Body of pancreas (tissue), 4 donors: ENCODE data around the gene ING4. TPM values are rescaled to one million over a fixed set of nuclear protein-coding genes. Genes with fewer than 3 reads are reported as not detected.

Experiments used
- ATAC-seq: fragments of 150-250 bp; one replicate; pipeline ENCODE4 v1.9.1; 2016
- DNase-seq, 4 donors: peaks; one replicate each; pipeline ENCODE4 v3.0.0-alpha.2; 2019
- H3K27ac ChIP-seq, 4 donors: fragments of 200-600 bp; sonication (generic); 1 replicate in 3 of 4; 2 replicates in 1 of 4; pipeline versions ENCODE4 v1.5.1 to v1.6.1; 2016 to 2019; ENCODE audit warnings: mild to moderate bottlenecking in 1 of 4, mixed read lengths in 1 of 4, moderate library complexity in 1 of 4
- H3K27me3 ChIP-seq, 2 donors: fragments of 200-600 bp; sonication (generic); one replicate each; pipeline ENCODE4 v1.6.0; 2016; ENCODE audit warnings: mild to moderate bottlenecking in 1 of 2
- H3K36me3 ChIP-seq, 2 donors: fragments of 200-600 bp; sonication (generic); replicated peaks in 1 of 2; 2 replicates each; pipeline ENCODE4 v1.5.1; 2016; ENCODE audit warnings: low read depth in 2 of 2; ENCODE audit not compliant: insufficient read depth in 1 of 2
- H3K4me1 ChIP-seq: fragments of 200-600 bp; sonication (generic); one replicate; pipeline ENCODE4 v1.6.0; 2016
- H3K4me3 ChIP-seq, 2 donors: fragments of 200-600 bp; sonication (generic); 1 replicate in 1 of 2; 2 replicates in 1 of 2; pipeline ENCODE4 v1.5.1; 2016 to 2019
- H3K9me3 ChIP-seq, 3 donors: fragments of 200-600 bp; sonication (generic); 1 replicate in 2 of 3; 2 replicates in 1 of 3; pipeline ENCODE4 v1.5.1; 2016
- CTCF ChIP-seq, 7 experiments: fragments of 450-650 bp in 4 of 7; fragments of 200-600 bp in 3 of 7; sonication (generic) in 3 of 7; IDR thresholded peaks; one replicate each; pipeline ENCODE4 v1.5.1; 2016 to 2019; ENCODE audit warnings: antibody characterized with exemption in 7 of 7
- POLR2A ChIP-seq, 3 donors: fragments of 450-650 bp; IDR thresholded peaks; one replicate each; pipeline ENCODE4 v1.6.1; 2016; ENCODE audit warnings: antibody characterized with exemption in 3 of 3, mild to moderate bottlenecking in 2 of 3
- WGBS, 2 donors: methylation state at CpG; one replicate each; pipeline ENCODE4 v1.1.5; 2017; 5-methylcytosine and 5-hydroxymethylcytosine counted together
- intact Hi-C: fragments of 100-400 bp; cut with DNase I; formaldehyde crosslinking; loops from one replicate; pipeline ENCODE4 v1.15.1; 2023
- total RNA-seq, 2 donors: library from RNA; depleted of rRNA; stranded (reverse); fragments of >200 nt; gene quantifications; one replicate each; pipeline ENCODE4 v1.1.0, GENCODE V29; 2016

The ING4 gene
- total RNA-seq, 2 donors from 2014 or later, result 23.3 to 39.9 TPM

DNA sequence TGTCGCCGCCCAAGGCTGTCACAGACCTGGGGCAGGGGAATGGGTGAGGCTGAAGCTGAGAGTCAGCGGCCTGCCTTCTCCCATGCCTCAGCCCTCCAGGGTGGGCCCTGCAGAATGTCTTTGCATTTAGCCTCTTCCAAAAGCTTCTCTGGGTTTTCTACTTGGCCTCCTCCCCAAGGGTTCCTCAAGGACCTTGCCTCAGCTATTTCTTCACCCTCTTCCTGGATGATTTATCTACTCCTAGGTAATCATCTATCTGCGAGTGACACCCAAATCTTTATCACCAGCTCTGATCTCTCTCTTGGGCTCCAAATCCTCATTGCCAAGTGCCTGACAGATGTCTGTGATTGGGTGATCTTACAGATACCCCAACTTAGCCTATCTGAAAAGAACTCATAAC lies 22.4 kb downstream of the ING4 start:
- Histone ChIP-seq H3K9me3 (no peaks in the 10 kb centered on the region), H3K36me3 (no peaks in the 10 kb centered on the region), H3K27me3 (no peaks in the 10 kb centered on the region), H3K4me1 (no peaks in the 10 kb centered on the region), H3K4me3 (no peak overlapping the region), H3K27ac (no peak overlapping the region)
- no peak for ATAC-seq
- intact Hi-C loops, result no loop called here
- TF ChIP-seq POLR2A (IDR thresholded peaks at IDR 0.05), result no peak
- no peak for TF ChIP-seq CTCF (IDR thresholded peaks at IDR 0.05)
- no peak for DNase-seq
- 72 to 84% methylated on average over 4 of the region's 4 CpGs for WGBS, 2 donors

DNA sequence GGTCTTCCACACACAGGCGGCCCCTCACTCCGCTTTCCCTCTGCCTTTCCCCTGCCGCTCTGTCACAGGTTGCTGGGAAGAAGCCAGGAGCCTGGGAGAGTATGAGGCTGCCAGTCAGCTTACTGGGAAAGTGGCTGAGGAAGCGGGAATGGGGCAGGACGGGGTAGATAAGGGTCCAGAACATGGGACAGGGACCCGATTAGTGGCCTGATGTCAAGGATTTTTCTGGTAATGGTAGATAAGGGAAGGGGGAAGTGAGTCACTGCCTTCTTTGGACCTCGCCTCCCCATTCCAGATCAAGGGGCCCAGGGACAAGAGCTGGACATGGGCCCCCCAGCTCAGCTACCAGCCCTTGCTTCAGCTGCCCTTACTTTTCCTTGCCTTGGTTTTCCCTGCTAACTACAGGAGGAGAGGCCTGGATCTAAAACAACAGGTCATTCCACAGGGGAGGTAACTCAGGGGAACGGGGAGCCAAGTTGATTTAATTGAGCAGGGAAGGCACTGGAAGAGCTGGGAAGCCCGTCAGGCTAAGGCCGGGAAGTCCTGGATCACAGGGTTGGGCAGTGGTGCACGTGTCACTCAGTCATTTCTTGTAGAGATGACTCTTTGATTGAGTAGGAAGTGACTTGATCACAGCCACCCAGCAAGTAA lies 23.6 kb downstream of the ING4 start:
- Histone ChIP-seq H3K27ac (no peak overlapping the region), H3K36me3 (no peaks in the 10 kb centered on the region), H3K4me1 (no peaks in the 10 kb centered on the region), H3K9me3 (no peaks in the 10 kb centered on the region), H3K27me3 (no peaks in the 10 kb centered on the region), H3K4me3 (no peak overlapping the region)
- ATAC-seq (no peak), DNase-seq (no peak)
- intact Hi-C loops, result no loop called here
- 58 to 68% methylated on average over 9 to 11 of the region's 11 CpGs for WGBS, 2 donors
- TF ChIP-seq POLR2A (IDR thresholded peaks at IDR 0.05) (no peak), CTCF (IDR thresholded peaks at IDR 0.05) (no peak)

- Histone ChIP-seq H3K4me1 (no peaks in the 10 kb centered on the region), H3K27ac (no peak overlapping the region), H3K36me3 (no peaks in the 10 kb centered on the region), H3K9me3 (no peaks in the 10 kb centered on the region), H3K27me3 (no peaks in the 10 kb centered on the region), H3K4me3 (no peak overlapping the region)
- DNase-seq (peak in 1 of 4 donors; percentile 28), ATAC-seq (no peak)
- intact Hi-C loops, result no loop called here
- 60 to 86% methylated on average over 7 to 9 of the region's 9 CpGs for WGBS, 2 donors
- TF ChIP-seq CTCF (IDR thresholded peaks at IDR 0.05) (no peak), POLR2A (IDR thresholded peaks at IDR 0.05) (no peak)
Measured at GRCh38 chr12:6638305-6638704, 24.6 kb downstream of the ING4 start.

DNA sequence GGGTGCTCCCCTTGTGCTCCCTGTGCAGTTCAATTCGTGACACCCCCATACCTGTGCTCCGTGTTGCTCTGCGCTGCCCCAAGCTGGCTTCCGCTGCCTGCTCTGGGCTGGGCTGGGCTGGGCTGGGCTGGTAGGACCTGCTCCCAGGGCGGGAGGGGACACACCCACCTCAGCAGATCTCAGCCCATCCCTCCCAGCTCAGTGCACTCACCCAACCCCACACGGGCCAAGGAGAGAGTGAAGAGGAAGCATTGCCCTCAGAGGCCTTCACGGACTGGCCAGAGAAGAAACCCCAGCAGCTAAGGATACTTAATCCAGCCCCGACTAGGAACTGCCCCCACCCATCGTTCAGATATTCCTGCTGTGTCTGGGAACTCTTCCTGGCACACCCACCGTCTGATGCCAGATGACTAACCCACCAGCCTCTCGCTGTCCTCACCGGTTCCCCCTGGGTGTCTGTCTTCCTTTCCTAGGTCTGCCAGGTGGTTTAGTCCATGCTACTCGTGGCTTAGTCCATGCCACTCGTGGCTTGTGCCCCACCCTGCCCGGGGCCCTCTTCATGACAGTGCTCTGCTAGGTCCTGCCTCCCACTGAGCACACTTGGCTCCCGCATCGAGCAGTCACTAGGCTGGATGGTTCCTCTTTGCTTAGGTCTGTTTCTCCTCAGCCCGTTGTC lies 26.9 kb downstream of the ING4 start, which contains the start of gene LPAR5:
Gene LPAR5 (minus strand): TSS at position 104 of the 676 bp plus-strand sequence. CDS start 14,711 bp downstream, outside the sequence.
- ATAC-seq (no peak), DNase-seq (peak in 1 of 4 donors; percentile 35)
- intact Hi-C loops, result no loop called here
- TF ChIP-seq POLR2A (IDR thresholded peaks at IDR 0.05) (peak in 1 of 3 donors; percentile 21), CTCF (IDR thresholded peaks at IDR 0.05) (no peak)
- Histone ChIP-seq H3K27ac (peak within 1 kb of the TSS in 1 of 4 donors; percentile 41), H3K4me3 (no peak within 1 kb of the TSS), H3K9me3 (no peaks in the 10 kb centered on the region), H3K27me3 (no peaks in the 10 kb centered on the region), H3K4me1 (no peaks in the 10 kb centered on the region), H3K36me3 (no peaks in the 10 kb centered on the region)
- 35 to 55% methylated on average over 10 to 16 of the region's 18 CpGs for WGBS, 2 donors
